MM.1S (cell line): ENCODE measurements around the gene NCKAP5.

ENCODE experiments used
- DNase-seq: peaks from one replicate; pipeline ENCODE4 v3.0.0-alpha.2; 2015
- H2AFZ ChIP-seq: fragments of 300-600 bp; sonication (generic); 2 replicates; pipeline ENCODE4 v1.6.0; 2016; ENCODE audit warnings: antibody characterized with exemption, low read length
- H3F3A ChIP-seq: fragments of 300-600 bp; sonication (generic); 2 replicates; pipeline ENCODE4 v1.6.1; 2016; ENCODE audit warnings: mild to moderate bottlenecking, antibody characterized with exemption, low read length, moderate library complexity, mixed read lengths; ENCODE audit not compliant: insufficient read depth
- H3K27ac ChIP-seq: fragments of 300-600 bp; sonication (generic); 2 replicates; pipeline ENCODE4 v1.5.1; 2016; ENCODE audit warnings: mild to moderate bottlenecking, low read length
- H3K27me3 ChIP-seq: fragments of 300-600 bp; sonication (generic); replicated peaks from 2 replicates; pipeline ENCODE4 v1.6.0; 2016; ENCODE audit warnings: low read length; ENCODE audit not compliant: insufficient read depth
- H3K36me3 ChIP-seq: fragments of 300-600 bp; sonication (generic); replicated peaks from 2 replicates; pipeline ENCODE4 v1.6.1; 2016; ENCODE audit warnings: mild to moderate bottlenecking, low read length, mixed read lengths; ENCODE audit not compliant: insufficient read depth
- H3K4me1 ChIP-seq: fragments of 300-600 bp; sonication (generic); 2 replicates; pipeline ENCODE4 v1.6.1; 2016; ENCODE audit warnings: low read length, mixed read lengths
- H3K4me2 ChIP-seq: fragments of 300-600 bp; sonication (generic); 2 replicates; pipeline ENCODE4 v1.6.0; 2016; ENCODE audit warnings: low read depth, low read length
- H3K4me3 ChIP-seq: fragments of 300-600 bp; sonication (generic); 2 replicates; pipeline ENCODE4 v1.5.1; 2016; ENCODE audit warnings: low read length, mixed read lengths
- H3K79me2 ChIP-seq: fragments of 300-600 bp; sonication (generic); 2 replicates; pipeline ENCODE4 v1.6.1; 2016; ENCODE audit warnings: mixed run types, low read length, mixed read lengths
- H3K9ac ChIP-seq: fragments of 300-600 bp; sonication (generic); 2 replicates; pipeline ENCODE4 v1.6.1; 2016; ENCODE audit warnings: low read length, mixed read lengths
- H3K9me2 ChIP-seq: fragments of 300-600 bp; sonication (generic); replicated peaks from 2 replicates; pipeline ENCODE4 v1.6.1; 2016; ENCODE audit warnings: mild to moderate bottlenecking, low read length, mixed read lengths; ENCODE audit not compliant: insufficient read depth
- H3K9me3 ChIP-seq: fragments of 300-600 bp; sonication (generic); replicated peaks from 2 replicates; pipeline ENCODE4 v1.6.1; 2016; ENCODE audit warnings: mild to moderate bottlenecking, low read length, mixed read lengths; ENCODE audit not compliant: insufficient read depth
- H4K20me1 ChIP-seq: fragments of 300-600 bp; sonication (generic); 2 replicates; pipeline ENCODE4 v1.6.1; 2016; ENCODE audit warnings: mild to moderate bottlenecking, low read length, moderate library complexity, mixed read lengths; ENCODE audit not compliant: insufficient read depth
- CTCF ChIP-seq: fragments of 300-600 bp; sonication (generic); IDR thresholded peaks from 2 replicates; pipeline ENCODE4 v1.5.1; 2016; ENCODE audit warnings: antibody characterized with exemption, low read length, mixed read lengths
- EZH2 ChIP-seq: fragments of 300-600 bp; sonication (generic); optimal IDR thresholded peaks from 2 replicates; pipeline ENCODE3; 2017; ENCODE audit warnings: low read depth, mild to moderate bottlenecking, antibody characterized with exemption, low read length, mixed read lengths
- EZH2phosphoT487 ChIP-seq: fragments of 300-600 bp; sonication (generic); IDR thresholded peaks from 2 replicates; pipeline ENCODE4 v1.6.1; 2018; ENCODE audit warnings: antibody characterized with exemption, low read length

NCKAP5 gene

GRCh38 chr2:132729522-132729921 lies 838.7 kb downstream of the NCKAP5 start:
- no peak overlapping the region for H2AFZ ChIP-seq
- H3K79me2 ChIP-seq, result no peaks in the 10 kb centered on the region
- H3K9me2 ChIP-seq, result no peaks in the 10 kb centered on the region
- no peak overlapping the region for H3K27ac ChIP-seq
- no peaks in the 10 kb centered on the region for H3K9me3 ChIP-seq
- no peak for DNase-seq
- H4K20me1 ChIP-seq, result no peaks in the 10 kb centered on the region
- H3K36me3 ChIP-seq, result no peaks in the 10 kb centered on the region
- H3K4me1 ChIP-seq, result no peaks in the 10 kb centered on the region
- no peak overlapping the region for H3K9ac ChIP-seq
- H3K27me3 ChIP-seq, result no peaks in the 10 kb centered on the region
- TF ChIP-seq EZH2, result no peak
- TF ChIP-seq CTCF, result no peak
- TF ChIP-seq EZH2phosphoT487, result no peak
- no peak overlapping the region for H3K4me3 ChIP-seq
- no peaks in the 10 kb centered on the region for H3F3A ChIP-seq
- H3K4me2 ChIP-seq, result no peak overlapping the region

GRCh38 chr2:132726155-132726554 lies 842.1 kb downstream of the NCKAP5 start:
- Histone ChIP-seq H3K9ac (no peak overlapping the region), H3K27me3 (no peaks in the 10 kb centered on the region), H3K4me2 (no peak overlapping the region), H4K20me1 (no peaks in the 10 kb centered on the region), H3K79me2 (no peaks in the 10 kb centered on the region), H3K9me3 (no peaks in the 10 kb centered on the region), H3K36me3 (no peaks in the 10 kb centered on the region), H3K4me1 (no peaks in the 10 kb centered on the region), H3K9me2 (no peaks in the 10 kb centered on the region), H3K4me3 (no peak overlapping the region), H3K27ac (no peak overlapping the region), H3F3A (no peaks in the 10 kb centered on the region), H2AFZ (no peak overlapping the region)
- no peak for DNase-seq
- TF ChIP-seq CTCF (no peak), EZH2 (no peak), EZH2phosphoT487 (no peak)

DNA sequence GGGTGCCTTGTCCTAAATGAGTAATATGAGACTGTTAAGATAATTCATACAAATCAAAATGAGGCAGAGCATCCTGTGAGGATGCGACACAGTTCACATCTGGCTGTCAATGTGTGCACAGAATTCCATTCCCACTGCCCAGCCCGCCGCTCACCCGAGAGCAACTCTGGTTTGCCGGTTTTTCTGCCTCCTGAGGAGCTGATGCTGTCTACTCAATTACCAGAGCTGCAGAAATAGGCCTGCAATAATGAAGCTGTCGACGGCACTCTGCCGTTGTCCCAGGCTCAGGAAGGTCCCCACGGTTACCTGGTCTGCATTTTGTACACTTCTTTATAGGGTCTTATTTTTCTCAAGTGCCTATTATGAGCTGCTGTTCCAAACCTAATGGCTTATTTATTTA lies 842.5 kb downstream of the NCKAP5 start:
- no peak overlapping the region for H3K27ac ChIP-seq

GRCh38 chr2:132725148-132725547 lies 843.1 kb downstream of the NCKAP5 start:
- no peak overlapping the region for H3K4me2 ChIP-seq

More for the DNA sequence above, 842.5 kb downstream of the NCKAP5 start:
- no peaks in the 10 kb centered on the region for H3K4me1 ChIP-seq
- no peak for DNase-seq
- no peaks in the 10 kb centered on the region for H3K79me2 ChIP-seq
- no peaks in the 10 kb centered on the region for H3K9me2 ChIP-seq
- no peak overlapping the region for H3K9ac ChIP-seq
- TF ChIP-seq EZH2phosphoT487 (no peak), EZH2 (no peak)
- no peaks in the 10 kb centered on the region for H3K9me3 ChIP-seq
- H3F3A ChIP-seq, result no peaks in the 10 kb centered on the region
- no peak overlapping the region for H3K4me2 ChIP-seq
- H2AFZ ChIP-seq, result no peak overlapping the region
- H4K20me1 ChIP-seq, result no peaks in the 10 kb centered on the region
- no peak overlapping the region for H3K4me3 ChIP-seq
- no peaks in the 10 kb centered on the region for H3K27me3 ChIP-seq
- no peaks in the 10 kb centered on the region for H3K36me3 ChIP-seq

More at GRCh38 chr2:132725148-132725547, 843.1 kb downstream of the NCKAP5 start:
- Histone ChIP-seq H2AFZ (no peak overlapping the region), H4K20me1 (no peaks in the 10 kb centered on the region), H3K9me2 (no peaks in the 10 kb centered on the region), H3K4me3 (no peak overlapping the region), H3K79me2 (no peaks in the 10 kb centered on the region), H3K27me3 (no peaks in the 10 kb centered on the region), H3K9ac (no peak overlapping the region), H3K4me1 (no peaks in the 10 kb centered on the region), H3K36me3 (no peaks in the 10 kb centered on the region), H3K9me3 (no peaks in the 10 kb centered on the region), H3F3A (no peaks in the 10 kb centered on the region), H3K27ac (no peak overlapping the region)
- TF ChIP-seq CTCF (no peak), EZH2phosphoT487 (no peak), EZH2 (no peak)
- no peak for DNase-seq
